Measurements from ENCODE around the gene ADGRG6.

ADGRG6 gene

DNA sequence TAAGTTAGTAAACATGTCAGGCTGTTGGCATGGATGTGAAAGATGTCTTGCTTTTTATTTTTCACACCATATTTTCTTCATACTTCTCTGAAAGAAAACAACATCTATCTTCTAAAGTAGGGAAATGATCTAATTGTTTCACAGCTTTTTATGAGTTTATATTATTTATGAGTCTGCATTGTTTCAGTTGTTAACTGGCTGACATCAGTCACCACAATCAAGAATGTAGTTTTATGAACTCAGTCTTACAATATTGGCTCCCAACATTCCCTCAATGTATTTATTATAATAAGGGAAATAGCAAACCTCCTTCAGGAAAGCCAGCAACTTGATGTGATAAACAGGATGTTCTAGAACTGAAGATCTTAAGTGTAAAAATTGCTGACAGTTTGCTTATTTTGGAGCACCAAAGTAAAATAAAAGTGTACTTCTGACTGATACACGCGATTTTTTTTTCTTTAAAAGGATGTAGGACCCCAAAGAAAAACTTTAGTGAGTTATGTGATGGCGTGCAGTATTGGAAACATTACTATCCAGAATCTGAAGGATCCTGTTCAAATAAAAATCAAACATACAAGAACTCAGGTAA, 106.0 kb downstream of the ADGRG6 start:
- no peak for DNase-seq (ENCODE audit: extremely low read depth, low read depth)
- TF ChIP-seq, protein P1, sequence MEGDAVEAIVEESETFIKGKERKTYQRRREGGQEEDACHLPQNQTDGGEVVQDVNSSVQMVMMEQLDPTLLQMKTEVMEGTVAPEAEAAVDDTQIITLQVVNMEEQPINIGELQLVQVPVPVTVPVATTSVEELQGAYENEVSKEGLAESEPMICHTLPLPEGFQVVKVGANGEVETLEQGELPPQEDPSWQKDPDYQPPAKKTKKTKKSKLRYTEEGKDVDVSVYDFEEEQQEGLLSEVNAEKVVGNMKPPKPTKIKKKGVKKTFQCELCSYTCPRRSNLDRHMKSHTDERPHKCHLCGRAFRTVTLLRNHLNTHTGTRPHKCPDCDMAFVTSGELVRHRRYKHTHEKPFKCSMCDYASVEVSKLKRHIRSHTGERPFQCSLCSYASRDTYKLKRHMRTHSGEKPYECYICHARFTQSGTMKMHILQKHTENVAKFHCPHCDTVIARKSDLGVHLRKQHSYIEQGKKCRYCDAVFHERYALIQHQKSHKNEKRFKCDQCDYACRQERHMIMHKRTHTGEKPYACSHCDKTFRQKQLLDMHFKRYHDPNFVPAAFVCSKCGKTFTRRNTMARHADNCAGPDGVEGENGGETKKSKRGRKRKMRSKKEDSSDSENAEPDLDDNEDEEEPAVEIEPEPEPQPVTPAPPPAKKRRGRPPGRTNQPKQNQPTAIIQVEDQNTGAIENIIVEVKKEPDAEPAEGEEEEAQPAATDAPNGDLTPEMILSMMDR (IDR thresholded peaks at IDR 0.05; ENCODE audit: low read depth, low read length, missing control alignments) = no peak
- no peak overlapping the region for H3K4me3 ChIP-seq (replicated peaks; ENCODE audit: low read depth, low read length)

DNA sequence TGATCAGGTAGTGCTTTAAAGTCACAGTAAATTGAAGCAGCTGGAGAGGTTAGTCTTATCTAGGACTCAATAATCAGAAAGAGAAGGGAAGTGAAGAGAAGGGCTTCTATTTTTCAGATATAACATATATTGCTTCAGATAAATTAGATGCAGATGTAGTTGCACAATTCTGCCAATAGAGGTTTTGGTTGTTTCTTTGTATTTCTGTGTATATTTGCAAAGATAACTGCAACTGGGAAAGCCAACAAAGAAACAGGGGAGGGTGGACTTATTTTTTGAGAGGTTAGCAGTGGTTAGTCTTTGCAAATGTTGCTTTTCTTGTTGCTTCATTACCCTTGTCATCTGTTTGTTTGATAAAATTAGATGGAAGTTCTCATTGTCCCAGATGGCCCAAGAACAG, 106.6 kb downstream of the ADGRG6 start:
- TF ChIP-seq, protein P1 (IDR thresholded peaks at IDR 0.05; ENCODE audit: low read depth, low read length, missing control alignments) = no peak
- no peak overlapping the region for H3K4me3 ChIP-seq (replicated peaks; ENCODE audit: low read depth, low read length)
- DNase-seq (ENCODE audit: extremely low read depth, low read depth) = no peak

DNA sequence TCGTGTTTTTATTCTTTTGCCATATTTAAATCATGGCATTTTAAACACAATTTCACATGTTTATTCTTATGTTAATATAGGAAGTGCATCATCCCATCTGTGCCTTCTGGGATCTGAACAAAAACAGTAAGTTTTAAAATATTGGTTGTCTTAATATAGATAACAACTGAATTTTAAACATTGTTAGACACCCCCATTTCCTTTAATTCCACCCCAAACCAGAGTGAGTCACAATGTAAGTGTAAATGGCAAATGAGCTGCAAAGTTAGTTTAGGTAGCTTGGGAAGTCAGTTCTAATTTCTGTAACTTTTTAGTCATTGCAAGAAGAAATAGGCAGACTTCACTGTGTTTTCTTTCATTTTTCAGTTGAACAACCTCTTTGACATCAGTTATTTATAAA, 108.0 kb downstream of the ADGRG6 start:
- no peak for DNase-seq (ENCODE audit: extremely low read depth, low read depth)
- no peak overlapping the region for H3K4me3 ChIP-seq (replicated peaks; ENCODE audit: low read depth, low read length)
- TF ChIP-seq, protein P1 (IDR thresholded peaks at IDR 0.05; ENCODE audit: low read depth, low read length, missing control alignments) = no peak

DNA sequence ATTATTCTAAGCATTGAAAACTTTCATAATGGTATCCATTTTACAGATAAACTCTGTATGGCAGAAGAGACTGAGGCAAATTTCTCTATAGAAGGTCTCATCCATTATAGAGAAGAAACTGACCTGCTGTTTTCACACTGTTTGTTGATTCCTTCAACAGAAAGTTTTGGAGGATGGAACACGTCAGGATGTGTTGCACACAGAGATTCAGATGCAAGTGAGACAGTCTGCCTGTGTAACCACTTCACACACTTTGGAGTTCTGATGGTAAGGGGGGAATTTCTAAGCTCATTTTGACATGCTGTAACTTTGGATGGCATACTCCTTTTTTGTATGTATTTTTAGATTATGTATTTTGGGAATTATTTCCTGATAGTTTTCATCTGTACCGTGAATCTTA, 109.3 kb downstream of the ADGRG6 start:
- no peak for DNase-seq (ENCODE audit: extremely low read depth, low read depth)
- TF ChIP-seq, protein P1 (IDR thresholded peaks at IDR 0.05; ENCODE audit: low read depth, low read length, missing control alignments) = no peak
- H3K4me3 ChIP-seq (replicated peaks; ENCODE audit: low read depth, low read length) = no peak overlapping the region

DNA sequence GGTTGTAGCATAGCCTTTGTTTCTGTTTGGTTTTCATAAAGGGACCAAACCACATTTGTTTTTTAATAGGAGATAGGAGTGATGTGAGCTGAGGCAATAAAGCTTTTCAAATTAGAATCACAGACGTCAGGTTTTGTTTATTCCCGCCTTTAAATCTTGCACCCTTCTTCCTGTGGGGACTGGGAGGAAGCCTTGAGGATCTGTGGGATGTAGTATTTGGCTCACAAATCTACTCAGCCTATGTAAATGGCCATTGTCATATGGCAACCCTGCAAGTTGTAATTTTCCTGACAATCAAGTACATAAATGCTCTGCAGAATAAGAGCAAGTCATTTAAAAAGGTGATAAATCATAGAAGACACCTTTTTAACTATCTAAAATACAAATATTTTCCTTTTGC, 110.4 kb downstream of the ADGRG6 start:
- no peak for DNase-seq (ENCODE audit: extremely low read depth, low read depth)
- no peak overlapping the region for H3K4me3 ChIP-seq (replicated peaks; ENCODE audit: low read depth, low read length)
- TF ChIP-seq, protein P1 (IDR thresholded peaks at IDR 0.05; ENCODE audit: low read depth, low read length, missing control alignments) = no peak

DNA sequence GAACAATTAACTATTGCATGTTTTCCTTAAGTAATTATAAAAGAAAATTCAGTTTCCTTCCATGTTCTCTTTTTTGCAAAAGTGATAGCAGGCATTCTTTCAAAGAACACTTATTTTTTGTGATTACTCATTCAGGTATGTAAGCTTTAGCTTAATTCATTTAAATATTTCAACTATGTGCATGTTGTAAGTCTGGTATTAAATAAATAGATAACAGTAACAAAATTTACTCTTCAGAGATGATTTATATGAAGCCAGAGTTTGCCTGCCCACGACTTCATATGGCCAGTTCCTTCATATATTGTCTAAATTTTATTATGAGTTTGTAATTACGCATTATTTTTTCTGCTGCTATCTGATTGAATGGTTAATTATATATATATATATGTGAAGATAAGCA, 110.9 kb downstream of the ADGRG6 start:
- DNase-seq (ENCODE audit: extremely low read depth, low read depth) = no peak
- TF ChIP-seq, protein P1 (IDR thresholded peaks at IDR 0.05; ENCODE audit: low read depth, low read length, missing control alignments) = no peak
- no peak overlapping the region for H3K4me3 ChIP-seq (replicated peaks; ENCODE audit: low read depth, low read length)

DNA sequence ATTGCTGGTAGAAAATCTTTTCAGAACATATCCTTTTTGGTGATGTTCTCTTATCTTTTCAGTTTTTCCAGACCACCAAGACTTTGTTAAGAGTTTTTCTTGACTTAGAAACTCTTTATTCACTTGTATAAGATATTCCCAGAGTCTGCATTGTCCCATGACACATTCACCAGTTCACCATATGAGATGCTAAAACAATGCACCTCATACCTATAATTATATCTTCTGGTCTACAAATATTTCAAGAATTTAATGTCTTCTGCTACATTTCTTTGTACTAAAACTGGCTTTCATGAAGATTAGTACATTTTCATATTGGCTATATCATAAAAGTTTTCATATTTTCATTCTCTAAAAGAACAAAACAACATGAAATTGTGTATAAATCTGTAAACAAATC, 111.3 kb downstream of the ADGRG6 start:
- DNase-seq (ENCODE audit: extremely low read depth, low read depth) = peak; percentile 12
- no peak overlapping the region for H3K4me3 ChIP-seq (replicated peaks; ENCODE audit: low read depth, low read length)

More for the DNA sequence above, 111.3 kb downstream of the ADGRG6 start:
- TF ChIP-seq, protein P1 (IDR thresholded peaks at IDR 0.05; ENCODE audit: low read depth, low read length, missing control alignments) = no peak

Measured in HFF-Myc (cell line).